IPS-NIHi7 (cell line): ENCODE measurements around the gene GLTPD2.
"Not testable (repeated sequence)": the region's sequence is repeated elsewhere in the genome, so short reads cannot be mapped to it uniquely, and the experiment has no call there.

Source experiments
- DNase-seq: peaks from one replicate; pipeline ENCODE4 v3.0.0; 2012; ENCODE audit warnings: mixed read lengths; ENCODE audit errors: extremely low spot score

GLTPD2 gene

DNA sequence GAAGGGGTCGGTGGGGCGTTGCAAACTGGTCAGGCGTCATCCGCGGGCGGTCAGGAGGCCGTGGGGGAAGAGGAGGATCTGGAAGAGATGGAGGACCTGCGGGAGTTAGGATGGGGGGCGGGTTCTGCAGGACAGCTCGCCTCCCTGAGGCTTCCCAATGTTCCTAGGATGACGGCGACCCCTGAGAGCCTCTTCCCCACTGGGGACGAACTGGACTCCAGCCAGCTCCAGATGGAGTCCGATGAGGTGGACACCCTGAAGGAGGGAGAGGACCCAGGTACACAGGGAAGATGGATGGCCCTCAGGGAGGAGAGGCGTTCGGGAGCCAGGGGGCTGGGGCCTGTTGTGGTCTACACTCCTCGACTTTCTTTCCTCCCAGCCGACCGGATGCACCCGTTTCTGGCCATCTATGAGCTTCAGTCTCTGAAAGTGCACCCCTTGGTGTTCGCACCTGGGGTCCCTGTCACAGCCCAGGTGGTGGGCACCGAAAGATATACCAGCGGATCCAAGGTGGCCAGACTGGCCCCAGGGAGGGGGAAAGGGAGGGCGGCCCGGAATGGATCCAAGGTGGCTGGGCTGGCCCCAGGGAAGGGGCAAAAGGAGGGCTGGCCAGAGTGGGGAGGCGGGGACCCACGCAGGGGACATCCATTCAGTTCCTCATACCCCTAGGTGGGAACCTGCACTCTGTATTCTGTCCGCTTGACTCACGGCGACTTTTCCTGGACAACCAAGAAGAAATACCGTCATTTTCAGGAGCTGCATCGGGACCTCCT lies 19.0 kb downstream of the GLTPD2 start:
- DNase-seq: no peak

GRCh38 chr17:4808378-4808767 lies 19.6 kb downstream of the GLTPD2 start:
- DNase-seq: no peak

- no peak for DNase-seq
Measured at GRCh38 chr17:4810696-4811290, 22.0 kb downstream of the GLTPD2 start.

- no peak for DNase-seq
Measured at GRCh38 chr17:4811471-4811870, 22.7 kb downstream of the GLTPD2 start.

DNA sequence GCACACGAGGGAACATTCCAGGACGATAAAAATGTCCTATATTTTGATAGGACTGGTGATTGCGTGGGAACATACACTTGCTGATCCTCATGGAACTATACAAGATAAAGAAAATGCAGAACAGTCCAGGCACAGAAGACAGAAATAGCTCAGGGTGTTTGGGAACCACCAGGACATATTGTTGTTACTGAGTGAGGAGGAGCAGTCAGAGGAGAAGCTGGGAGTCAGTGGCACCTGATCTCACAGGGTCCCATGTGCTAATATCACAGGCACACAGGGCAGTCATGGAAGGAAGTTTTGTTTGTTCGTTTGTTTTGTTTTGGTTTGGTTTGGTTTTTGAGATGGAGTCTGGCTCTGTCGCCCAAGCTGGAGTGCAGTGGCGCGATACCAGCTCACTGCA lies 23.9 kb downstream of the GLTPD2 start:
- DNase-seq: no peak

GRCh38 chr17:4815043-4815675 lies 26.4 kb downstream of the GLTPD2 start:
- DNase-seq: peak; percentile 27

- DNase-seq: no peak
Measured at GRCh38 chr17:4816826-4817225, 28.1 kb downstream of the GLTPD2 start.

- peak; percentile 59 for DNase-seq
Measured at GRCh38 chr17:4818276-4818675, 29.5 kb downstream of the GLTPD2 start.

DNA sequence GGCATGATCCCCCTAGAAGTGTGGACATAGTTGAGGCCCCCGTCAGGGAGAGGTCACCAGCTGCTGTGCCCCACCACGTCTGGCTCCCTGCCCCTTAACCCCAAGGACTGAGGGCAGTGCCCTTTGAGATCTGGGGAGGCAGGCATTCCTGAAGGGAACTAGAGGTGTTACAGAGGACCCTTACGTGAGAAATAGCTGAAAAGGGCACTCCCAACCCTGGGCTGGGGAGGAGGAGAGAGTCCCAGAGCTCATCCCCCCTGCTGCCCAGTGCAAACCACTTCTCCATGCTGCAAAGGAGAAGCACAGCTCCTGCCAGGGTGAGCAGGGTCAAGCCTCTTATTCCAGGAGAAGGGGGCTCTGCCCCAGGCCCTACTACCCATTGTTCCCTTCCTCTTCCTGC lies 34.1 kb downstream of the GLTPD2 start:
- DNase-seq: no peak

DNA sequence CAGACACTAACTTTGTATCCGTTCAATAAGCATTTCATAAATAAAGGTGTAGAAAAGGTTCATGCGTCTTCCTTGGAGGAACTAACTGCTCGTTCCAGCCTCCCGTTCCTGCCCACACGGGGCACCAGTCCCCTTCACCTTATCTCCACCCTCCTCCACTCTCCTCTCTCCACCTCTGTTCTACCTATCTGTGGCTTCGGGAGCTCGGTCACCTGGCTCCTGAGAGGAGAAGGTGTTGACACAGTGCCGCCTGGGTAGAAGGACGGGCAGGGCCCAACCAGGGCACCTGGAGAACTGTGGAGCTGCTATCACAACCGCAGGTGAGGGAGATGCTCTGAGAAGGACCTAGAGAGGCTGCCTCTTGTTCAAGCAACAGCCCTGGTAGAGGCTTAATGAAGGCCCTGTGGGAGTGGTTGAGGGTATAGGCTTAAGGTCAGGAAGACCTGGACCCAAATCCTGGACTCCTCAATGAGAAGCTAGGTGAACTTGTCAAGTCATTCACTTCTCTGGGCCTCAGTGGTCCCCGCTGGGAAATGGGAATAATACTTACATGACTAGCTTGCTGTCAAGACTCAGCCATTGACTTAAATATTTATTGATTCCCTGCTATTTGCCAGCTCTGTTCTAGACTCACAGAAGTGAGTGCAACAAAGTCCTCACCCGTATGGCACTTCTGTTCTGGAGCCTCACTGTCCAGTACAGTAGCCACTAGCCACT lies 34.8 kb downstream of the GLTPD2 start:
- no peak for DNase-seq

- no peak for DNase-seq
Measured at GRCh38 chr17:4827399-4827798, 38.6 kb downstream of the GLTPD2 start.

- not testable (repeated sequence) for DNase-seq
Measured at GRCh38 chr17:4832829-4833177, 44.0 kb downstream of the GLTPD2 start.

DNA sequence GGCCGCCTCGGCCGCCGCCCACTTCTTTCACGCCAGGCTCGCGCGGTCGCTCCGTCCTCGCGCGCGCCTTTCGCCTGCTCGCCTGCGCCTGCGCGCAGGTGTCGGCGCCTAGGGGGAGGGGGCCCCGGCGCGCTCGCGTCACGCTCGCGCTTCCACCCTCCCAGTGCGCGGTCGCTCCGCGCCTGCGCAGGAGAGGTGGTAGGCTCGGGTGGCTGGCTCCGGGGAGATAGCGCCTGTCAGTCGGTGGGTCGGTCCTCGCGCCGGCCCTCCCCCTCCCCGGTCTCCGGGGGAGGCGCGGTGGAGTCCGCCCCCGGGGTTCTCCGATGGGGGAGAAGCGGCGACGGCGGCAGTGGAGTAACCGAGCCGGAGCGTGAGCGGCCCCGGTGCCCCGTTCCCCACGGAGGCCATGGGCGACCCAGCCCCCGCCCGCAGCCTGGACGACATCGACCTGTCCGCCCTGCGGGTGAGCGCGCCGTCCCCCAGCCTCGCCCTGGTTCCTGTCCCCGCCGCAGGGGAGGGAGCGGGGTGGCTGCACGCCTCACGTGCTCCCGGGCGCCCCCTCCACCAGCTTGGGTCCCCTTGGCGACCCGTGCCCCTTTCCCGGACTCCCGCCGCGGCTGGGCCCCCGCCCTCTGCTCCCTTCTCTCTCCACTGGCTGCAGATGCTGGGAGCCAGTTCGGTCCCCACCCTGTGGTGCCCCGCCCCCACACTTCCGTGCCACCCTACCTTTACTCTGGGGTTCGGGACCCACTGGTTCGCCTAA lies 44.6 kb downstream of the GLTPD2 start, which contains the start of gene MINK1:
Gene MINK1, plus strand, starts transcription at position 163 of the 763 bp plus-strand sequence. Its CDS starts 244 bp downstream, at position 407.
- peak; percentile 97 for DNase-seq

DNA sequence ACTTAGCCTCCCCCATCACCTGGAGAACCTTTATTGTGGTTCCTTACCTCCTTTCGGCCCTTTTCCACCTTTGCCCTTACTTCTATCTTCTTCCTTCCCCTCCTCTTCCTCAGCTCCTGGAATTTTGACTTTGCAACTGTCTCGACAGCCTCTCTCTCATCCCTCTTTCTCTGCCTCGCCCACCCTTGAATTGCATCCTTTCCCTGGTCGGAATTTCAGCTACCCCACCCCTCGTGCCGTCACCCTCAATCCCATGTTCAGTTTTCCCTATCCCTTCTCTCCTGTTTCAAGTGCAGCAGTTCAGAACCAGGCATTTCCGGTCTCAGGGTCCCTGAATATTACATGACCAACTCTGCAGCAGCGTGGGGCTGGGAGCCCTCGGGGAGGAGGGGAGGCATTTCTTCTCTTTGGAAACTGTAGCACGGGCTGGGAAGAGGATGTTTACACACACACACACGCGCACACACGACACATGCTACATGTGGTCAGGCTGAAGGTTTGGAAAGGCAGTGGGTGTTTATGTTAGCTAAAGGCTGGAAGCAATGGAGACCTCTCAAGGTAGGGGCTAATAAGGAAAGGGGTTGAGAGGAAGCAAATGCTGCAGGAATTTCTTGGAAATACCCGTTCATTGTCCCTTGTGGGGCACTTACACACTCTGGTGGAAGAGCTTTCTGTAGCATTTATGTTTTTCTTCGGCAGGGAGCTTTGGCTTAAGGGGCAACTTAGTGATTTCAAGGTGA lies 45.3 kb downstream of the GLTPD2 start:
- no peak for DNase-seq

DNA sequence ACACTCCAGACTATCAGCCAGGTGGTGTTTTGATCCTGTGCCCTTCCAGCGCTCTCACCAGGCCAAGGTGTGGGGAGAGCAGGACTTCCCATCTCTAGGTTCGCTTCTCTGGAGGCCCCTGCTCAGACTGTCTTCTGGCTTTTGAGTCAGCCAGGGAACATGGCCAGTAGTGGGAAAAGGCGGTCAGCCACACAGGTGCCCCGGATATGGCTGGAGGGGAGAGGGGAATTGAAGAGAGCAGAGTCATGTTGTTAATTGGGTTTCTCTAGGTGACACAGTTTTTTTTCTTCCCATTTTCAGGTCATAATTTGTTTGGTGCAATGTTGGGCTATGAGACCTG lies 45.9 kb downstream of the GLTPD2 start:
- DNase-seq: no peak

- no peak for DNase-seq
Measured at GRCh38 chr17:4836221-4836620, 47.5 kb downstream of the GLTPD2 start.

- DNase-seq: no peak
Measured at GRCh38 chr17:4837471-4838308, 48.9 kb downstream of the GLTPD2 start.

DNA sequence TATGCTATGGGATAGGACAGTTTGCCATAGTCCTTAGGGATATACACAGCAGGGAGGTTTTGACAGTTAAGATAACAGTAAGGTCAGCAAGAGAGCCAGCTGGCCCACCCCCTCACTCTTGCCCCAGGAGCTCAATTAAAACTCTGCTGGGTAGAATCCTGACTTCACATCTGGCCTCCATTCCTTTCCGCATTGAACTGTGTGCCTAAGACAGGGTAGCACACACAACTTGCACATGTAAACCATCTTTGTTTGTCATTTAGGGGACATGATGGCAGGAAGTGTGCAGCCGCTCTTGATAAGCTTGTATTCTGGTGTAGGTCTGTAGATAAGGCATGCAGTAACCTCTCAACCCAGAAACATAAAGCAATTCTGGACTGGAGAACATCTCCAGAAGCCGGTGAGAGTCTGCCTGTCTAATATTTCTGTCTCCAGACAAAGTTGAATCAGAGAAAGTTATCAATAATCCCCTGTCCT lies 49.6 kb downstream of the GLTPD2 start:
- no peak for DNase-seq

- no peak for DNase-seq
Measured at GRCh38 chr17:4839221-4839620, 50.5 kb downstream of the GLTPD2 start.
